Measurements from ENCODE around the gene NOTUM. TPM values are rescaled to one million over a fixed set of nuclear protein-coding genes. Genes with fewer than 3 reads are reported as not detected.

NOTUM gene
- 1 to 10 TPM in 3 of 9 donors, under 1 TPM in 4, not detected in 2; 0.11 to 9.7 (median 0.95) TPM for total RNA-seq
- polyA plus RNA-seq = under 1 TPM in 2 of 3 donors, not detected in 1; 0.07 to 0.40 TPM
- long read RNA-seq, donor 1 = 0 reads
- long read RNA-seq, donor 2 = 0 reads
- long read RNA-seq, donor 3 = 0 reads
- long read RNA-seq, donor 4 = 0 reads
- long read RNA-seq, donor 5 = 0 reads
- long read RNA-seq, donor 6 = 0 reads
- long read RNA-seq, donor 7, partial matches to known transcripts = 0 of 1 reads
- long read RNA-seq, donor 7, other reads (novel, unspliced or antisense) = 0 of 1 reads
- long read RNA-seq, donor 8, partial matches to known transcripts = 0 of 1 reads
- long read RNA-seq, donor 8, other reads (novel, unspliced or antisense) = 0 of 1 reads
- long read RNA-seq, donor 9 = 0 reads
- long read RNA-seq, donor 10 = 0 reads

DNA sequence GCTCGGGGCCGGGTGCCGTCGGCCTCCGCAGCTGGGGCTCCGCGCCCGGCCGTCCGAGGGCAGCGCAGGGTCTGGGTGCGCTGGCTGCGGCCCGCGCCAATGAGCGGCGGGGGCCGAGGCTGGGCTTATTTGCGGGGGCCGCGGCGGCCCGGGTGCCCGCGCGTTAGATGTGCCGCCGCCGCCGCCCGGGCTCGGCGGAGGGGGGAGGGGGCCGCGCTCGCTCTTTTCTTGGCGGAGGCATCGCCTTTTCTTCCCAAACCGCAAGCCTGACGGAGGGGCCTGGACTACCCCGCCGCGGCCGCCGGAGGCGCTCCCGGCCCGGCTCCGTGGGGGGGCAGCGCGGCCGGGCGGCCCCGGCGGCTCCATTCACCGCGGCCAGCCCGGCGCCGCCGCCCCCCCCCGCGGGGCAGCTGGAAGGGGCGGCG, at the start of gene NOTUM:
NOTUM (minus strand) TSS at position 101 of the 425 bp plus-strand sequence. CDS start 278 bp downstream, outside the sequence.
- WGBS, 4 donors = 0 to 1% (median 1%) methylated on average over 11 to 62 of the region's 65 CpGs; no CpG with 5 or more reads in 1 of the 4 donors
- TF ChIP-seq, protein P1, sequence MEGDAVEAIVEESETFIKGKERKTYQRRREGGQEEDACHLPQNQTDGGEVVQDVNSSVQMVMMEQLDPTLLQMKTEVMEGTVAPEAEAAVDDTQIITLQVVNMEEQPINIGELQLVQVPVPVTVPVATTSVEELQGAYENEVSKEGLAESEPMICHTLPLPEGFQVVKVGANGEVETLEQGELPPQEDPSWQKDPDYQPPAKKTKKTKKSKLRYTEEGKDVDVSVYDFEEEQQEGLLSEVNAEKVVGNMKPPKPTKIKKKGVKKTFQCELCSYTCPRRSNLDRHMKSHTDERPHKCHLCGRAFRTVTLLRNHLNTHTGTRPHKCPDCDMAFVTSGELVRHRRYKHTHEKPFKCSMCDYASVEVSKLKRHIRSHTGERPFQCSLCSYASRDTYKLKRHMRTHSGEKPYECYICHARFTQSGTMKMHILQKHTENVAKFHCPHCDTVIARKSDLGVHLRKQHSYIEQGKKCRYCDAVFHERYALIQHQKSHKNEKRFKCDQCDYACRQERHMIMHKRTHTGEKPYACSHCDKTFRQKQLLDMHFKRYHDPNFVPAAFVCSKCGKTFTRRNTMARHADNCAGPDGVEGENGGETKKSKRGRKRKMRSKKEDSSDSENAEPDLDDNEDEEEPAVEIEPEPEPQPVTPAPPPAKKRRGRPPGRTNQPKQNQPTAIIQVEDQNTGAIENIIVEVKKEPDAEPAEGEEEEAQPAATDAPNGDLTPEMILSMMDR (IDR thresholded peaks at IDR 0.05) = peak in 2 of 6 experiments; percentile 12 to 32
- no peak for TF ChIP-seq POLR2A (IDR thresholded peaks at IDR 0.05)
- intact Hi-C loops (cut with DNase I) = loop anchor here in 1 of 2 donors (2.0 kb wide), 1 partner anchor 60 kb away; no protein-coding TSS in a partner anchor
- Histone ChIP-seq H3K4me1 (replicated peaks in 1 of 2) (peaks cover 9 to 11% of the 10 kb centered on the region in 2 donors), H3K4me3 (peak within 1 kb of the TSS in 1 of 4 donors; percentile 61), H3K36me3 (replicated peaks in 1 of 2) (no peaks in the 10 kb centered on the region), H3K27ac (no peak within 1 kb of the TSS), H3K27me3 (peaks cover 35% of the 10 kb centered on the region), H3K9me3 (replicated peaks in 1 of 3) (no peaks in the 10 kb centered on the region)
- no peak for DNase-seq

DNA sequence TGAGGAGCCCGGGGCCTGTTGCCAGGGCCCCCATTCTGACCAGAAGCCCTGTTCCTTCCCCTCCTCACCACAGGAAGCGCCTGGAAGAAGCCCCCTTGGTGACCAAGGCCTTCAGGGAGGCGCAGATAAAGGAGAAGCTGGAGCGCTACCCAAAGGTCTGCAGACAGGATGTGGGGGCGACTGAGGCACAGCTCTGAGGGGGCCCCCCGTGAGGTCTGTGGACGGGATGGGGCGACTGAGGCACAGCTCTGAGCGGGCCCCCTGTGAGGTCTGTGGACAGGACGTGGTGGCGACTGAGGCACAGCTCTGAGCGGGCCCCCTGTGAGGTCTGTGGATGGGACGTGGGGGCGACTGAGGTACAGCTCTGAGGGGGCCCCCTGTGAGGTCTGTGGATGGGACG, 48.4 kb upstream of the NOTUM start:
- WGBS, 4 donors = 81 to 87% (median 85%) methylated on average over 10 to 15 of the region's 15 CpGs
- H3K4me3 ChIP-seq = no peak overlapping the region
- no peaks in the 10 kb centered on the region for H3K27me3 ChIP-seq
- no peak overlapping the region for H3K27ac ChIP-seq
- TF ChIP-seq, protein P1 (IDR thresholded peaks at IDR 0.05) = no peak
- no peak for TF ChIP-seq POLR2A (IDR thresholded peaks at IDR 0.05)
- H3K4me1 ChIP-seq (replicated peaks in 1 of 2) = no peaks in the 10 kb centered on the region
- DNase-seq = no peak
- intact Hi-C loops (cut with DNase I) = no loop called here
- H3K9me3 ChIP-seq (replicated peaks in 1 of 3) = no peaks in the 10 kb centered on the region
- no peaks in the 10 kb centered on the region for H3K36me3 ChIP-seq (replicated peaks in 1 of 2)

DNA sequence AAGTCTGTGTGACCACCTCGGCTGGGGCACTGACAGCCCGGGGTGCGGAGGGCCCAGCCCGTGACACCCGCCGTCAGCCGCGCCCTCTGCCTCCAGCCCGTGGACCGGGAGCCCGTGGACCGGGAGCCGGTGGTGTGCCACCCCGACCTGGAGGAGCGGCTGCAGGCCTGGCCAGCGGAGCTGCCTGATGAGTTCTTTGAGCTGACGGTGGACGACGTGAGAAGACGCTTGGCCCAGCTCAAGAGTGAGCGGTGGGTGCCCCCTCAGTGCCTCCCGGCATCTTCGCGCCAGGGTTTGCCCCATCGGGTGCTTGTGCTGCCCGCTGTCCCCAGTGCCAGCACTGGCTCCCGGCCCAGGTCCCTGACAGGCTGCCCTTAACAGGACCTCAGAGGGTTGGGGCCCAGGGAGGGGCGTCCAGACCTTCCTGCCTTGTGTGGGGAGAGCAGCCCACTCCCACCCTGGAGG, 48.0 kb upstream of the NOTUM start:
- no peak overlapping the region for H3K27ac ChIP-seq
- no peaks in the 10 kb centered on the region for H3K27me3 ChIP-seq
- peaks cover 0 to 3% of the 10 kb centered on the region in 2 donors for H3K4me1 ChIP-seq (replicated peaks in 1 of 2)
- no peak overlapping the region for H3K4me3 ChIP-seq
- H3K36me3 ChIP-seq (replicated peaks in 1 of 2) = no peaks in the 10 kb centered on the region
- DNase-seq = no peak
- WGBS, 4 donors = 75 to 92% (median 92%) methylated on average over 11 to 28 of the region's 28 CpGs; no CpG with 5 or more reads in 1 of the 4 donors
- TF ChIP-seq POLR2A (IDR thresholded peaks at IDR 0.05) = no peak
- TF ChIP-seq, protein P1 (IDR thresholded peaks at IDR 0.05) = no peak
- no peaks in the 10 kb centered on the region for H3K9me3 ChIP-seq (replicated peaks in 1 of 3)
- intact Hi-C loops (cut with DNase I) = no loop called here

DNA sequence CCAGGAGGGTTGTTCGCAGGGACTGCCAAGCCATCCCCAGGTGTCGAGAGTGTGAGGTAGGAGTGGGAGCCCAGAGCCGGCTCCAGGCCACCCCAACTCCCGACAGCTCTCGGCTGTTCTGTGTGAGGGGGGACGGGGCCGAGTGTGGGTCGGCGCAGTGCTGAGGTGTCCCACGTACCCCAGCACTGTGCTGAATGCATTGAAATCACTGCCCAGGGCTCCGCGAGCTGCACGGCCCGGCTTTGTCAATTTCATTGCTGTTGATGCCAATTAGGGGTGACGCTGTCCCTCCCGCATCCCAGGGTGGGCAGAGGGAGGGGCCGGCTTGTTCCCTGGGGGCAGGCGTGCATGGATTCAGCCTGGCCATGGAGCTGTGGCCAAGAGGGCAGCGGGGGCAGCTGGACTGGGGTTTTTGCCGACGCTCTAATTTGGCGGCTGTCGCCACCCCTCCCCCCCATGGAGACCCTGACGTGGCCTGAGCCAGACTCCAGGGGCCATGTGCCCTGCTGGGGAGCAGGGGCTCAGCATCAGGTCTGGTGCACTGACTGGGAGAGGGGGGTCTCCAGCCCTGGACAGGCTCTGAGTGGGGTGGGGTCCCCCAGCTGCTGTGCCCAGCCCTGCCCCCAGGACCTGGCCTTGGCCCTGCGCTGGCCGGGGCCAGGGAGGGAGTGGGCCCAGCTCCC, 47.4 kb upstream of the NOTUM start:
- intact Hi-C loops (cut with DNase I) = no loop called here
- no peak for DNase-seq
- no peak overlapping the region for H3K4me3 ChIP-seq
- no peaks in the 10 kb centered on the region for H3K36me3 ChIP-seq (replicated peaks in 1 of 2)
- no peaks in the 10 kb centered on the region for H3K27me3 ChIP-seq
- no peak for TF ChIP-seq POLR2A (IDR thresholded peaks at IDR 0.05)
- TF ChIP-seq, protein P1 (IDR thresholded peaks at IDR 0.05) = no peak
- H3K4me1 ChIP-seq (replicated peaks in 1 of 2) = peaks cover 2 to 9% of the 10 kb centered on the region in 2 donors
- no peak overlapping the region for H3K27ac ChIP-seq
- no peaks in the 10 kb centered on the region for H3K9me3 ChIP-seq (replicated peaks in 1 of 3)
- 89 to 93% (median 91%) methylated on average over 18 to 26 of the region's 26 CpGs for WGBS, 4 donors
